HG02870 (cell line): ENCODE results near the gene MYB.

ENCODE experiments used
- ATAC-seq: cut with Tn5 transposase; IDR thresholded peaks from one replicate; pipeline ENCODE4 v1.9.1; 2021; ENCODE audit warnings: mild to moderate bottlenecking, moderate library complexity; ENCODE audit not compliant: unreplicated experiment

MYB gene

DNA sequence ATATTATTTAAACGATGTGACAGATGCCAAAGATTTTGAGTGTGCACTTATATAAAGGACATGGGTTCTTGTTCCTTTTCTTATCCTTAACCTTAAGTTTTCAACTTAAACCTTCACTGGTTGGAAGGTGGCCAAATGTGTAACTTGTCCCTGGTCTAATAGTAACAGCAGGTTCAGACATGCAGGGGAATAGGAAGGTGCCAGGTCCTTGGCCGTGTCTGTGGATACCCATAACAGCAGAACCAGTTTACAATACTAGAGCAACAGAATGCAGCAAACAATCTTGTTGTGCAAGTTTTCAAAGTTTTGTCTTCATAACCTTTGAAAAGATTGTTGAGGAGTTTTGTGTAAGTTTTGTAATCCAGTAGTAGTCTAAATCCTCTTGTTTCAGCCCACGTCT lies 4.4 kb downstream of the MYB start:
- ATAC-seq = no peak

DNA sequence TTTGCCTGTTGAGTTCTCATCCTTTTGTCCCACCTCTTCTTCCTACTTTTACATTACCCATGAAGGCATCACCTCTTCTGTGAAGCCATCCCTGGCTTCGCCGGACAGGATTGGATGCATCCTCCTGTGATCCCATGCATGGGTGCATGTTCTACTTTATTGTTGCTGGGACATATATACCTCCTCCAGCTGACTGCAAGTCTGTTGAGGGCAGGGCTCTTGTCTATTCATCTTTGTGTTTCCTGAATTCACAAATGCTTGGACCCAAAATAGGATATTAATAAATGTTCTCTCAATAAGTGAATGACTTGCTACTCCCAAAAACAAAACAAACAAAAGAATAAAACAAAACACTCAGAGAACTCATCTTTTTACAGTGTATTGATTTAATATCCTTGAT lies 5.1 kb downstream of the MYB start:
- ATAC-seq = no peak

DNA sequence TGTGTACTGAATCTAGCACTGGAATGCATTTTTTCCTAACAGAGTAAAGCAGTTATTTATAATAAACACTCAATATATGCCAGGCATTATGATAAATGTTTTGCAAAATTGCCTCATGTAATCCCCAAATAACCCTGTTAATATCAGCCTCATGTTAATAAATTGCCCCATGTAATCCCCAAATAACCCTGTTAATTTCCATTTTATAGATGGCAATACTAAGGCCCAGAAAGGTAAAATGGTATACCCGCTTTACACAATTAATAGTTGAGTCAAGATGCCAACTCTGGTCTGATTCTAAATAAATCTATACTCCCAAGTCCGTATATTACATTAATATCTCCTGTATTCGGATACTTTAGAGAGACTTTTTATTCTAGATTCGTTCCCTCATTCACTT lies 6.3 kb downstream of the MYB start:
- no peak for ATAC-seq

DNA sequence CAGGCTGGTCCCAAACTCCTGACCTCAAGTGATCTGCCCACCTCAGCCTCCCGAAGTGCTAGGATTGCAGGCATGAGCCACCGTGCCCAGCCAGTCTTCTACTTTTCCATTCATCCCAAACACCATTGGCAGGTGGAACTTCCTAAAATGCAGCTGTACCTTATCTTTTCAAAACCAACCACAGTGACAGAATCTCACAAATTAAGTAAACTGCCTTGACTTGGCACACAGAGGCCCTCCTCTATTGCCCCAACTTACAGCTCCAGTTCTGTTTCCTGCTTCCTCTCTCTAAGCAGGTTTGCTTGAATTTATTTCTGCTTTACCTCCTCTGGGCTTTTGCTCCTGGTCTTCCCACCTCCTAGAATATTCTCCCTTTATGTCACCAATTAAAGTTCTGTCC lies 7.6 kb downstream of the MYB start:
- no peak for ATAC-seq

DNA sequence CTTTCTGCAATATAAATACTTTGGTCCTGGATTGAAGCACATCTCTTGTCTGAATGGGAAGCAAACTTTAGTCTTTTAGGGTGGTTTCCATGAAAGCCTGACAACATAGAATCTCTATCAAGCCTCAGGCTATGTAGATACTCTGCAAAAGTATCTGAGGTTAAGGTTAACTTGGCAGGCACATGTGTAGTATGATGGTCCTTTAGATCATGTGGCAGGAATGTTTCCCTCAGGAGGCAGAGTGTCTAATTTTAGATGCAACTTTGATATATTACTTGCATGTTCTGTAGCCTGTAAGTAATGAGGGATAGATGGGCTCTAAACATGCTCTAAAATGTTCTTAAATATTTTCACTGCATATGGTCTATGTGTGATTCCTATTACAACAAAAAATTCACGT lies 8.2 kb downstream of the MYB start:
- ATAC-seq = no peak

DNA sequence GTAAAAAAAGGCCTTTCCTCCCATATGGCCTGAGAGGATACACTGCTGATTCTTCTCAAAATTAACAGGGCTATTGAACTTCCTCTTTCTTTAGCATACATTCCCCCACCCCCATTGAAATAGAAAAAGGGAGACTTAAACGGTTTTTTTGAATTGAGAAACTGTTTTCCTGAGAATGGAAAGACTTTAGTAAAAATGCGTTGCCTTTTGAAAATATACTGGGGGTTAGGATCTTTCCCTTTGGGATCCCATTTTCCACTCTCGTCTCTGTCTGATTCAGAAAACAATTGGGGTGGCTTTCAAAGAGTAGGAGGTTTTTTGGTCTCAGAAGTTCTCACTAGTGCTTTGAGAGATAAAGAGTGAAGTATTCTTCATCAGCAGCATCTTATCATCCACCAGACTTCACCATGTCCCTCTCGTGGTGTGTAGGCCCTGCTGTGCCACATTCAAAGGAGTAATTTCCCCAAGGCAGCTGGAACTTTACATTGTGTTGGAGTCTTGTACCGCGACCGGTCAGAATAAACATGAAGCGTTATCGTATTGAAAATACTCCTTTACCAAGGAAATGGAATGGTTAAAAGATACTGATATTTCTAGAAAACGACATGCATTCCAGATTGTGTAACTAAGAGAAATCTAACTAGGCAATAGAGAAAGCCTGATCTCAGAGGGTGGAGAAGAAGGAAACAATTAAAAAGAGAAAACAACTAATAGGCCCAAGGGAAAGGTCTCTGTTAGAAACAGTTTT lies 10.6 kb downstream of the MYB start:
- no peak for ATAC-seq

DNA sequence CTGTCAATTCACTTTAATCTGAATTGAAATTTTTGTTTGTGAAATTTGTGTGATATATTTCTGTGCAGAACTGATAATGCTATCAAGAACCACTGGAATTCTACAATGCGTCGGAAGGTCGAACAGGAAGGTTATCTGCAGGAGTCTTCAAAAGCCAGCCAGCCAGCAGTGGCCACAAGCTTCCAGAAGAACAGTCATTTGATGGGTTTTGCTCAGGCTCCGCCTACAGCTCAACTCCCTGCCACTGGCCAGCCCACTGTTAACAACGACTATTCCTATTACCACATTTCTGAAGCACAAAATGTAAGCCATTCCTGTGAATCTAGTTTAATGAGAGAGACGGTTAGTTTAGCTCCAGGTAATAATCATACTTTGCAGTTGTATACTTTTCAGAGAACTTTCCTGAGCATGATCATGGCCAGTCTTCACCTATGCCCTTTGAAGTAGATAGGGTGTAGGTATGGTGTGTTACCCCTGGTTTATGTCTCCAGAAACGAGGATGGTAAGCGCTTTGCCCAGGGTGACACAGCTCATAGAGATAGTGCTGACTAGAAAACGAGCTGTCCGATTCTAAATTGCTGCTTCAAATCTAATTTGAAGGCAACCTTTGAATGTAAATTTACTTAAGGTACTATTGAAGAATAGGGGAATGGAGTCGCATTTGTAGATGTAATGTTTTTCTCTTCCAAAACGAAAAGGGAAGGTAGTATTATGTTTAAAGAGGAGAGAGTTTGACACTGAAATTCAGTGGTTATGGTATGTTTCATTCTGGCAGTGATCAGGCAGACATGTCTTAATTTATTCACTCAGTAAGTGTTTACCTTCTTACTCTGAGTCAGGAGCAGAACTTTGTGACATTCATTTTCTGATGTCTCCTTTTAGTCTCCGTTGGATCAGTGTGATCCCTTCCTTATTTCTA lies 11.4 kb downstream of the MYB start:
- ATAC-seq = no peak

DNA sequence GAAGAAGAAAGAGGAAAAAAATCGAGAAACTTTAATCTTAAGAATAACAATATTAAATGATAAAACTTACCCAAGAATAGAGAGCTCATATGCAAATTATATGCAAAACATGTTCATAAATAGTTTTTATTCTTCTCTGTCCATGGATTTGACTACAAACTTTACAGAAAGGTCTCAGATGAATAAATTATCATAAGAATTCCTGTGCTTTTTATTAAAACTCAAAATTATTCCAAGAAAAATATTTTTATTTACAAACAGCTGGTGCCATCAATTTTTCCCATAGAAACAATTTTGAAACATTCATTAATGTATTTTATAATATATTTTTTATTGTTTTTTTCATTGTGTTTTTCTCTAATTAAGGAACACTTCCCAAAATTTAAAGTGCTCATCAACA lies 12.1 kb downstream of the MYB start:
- no peak for ATAC-seq

DNA sequence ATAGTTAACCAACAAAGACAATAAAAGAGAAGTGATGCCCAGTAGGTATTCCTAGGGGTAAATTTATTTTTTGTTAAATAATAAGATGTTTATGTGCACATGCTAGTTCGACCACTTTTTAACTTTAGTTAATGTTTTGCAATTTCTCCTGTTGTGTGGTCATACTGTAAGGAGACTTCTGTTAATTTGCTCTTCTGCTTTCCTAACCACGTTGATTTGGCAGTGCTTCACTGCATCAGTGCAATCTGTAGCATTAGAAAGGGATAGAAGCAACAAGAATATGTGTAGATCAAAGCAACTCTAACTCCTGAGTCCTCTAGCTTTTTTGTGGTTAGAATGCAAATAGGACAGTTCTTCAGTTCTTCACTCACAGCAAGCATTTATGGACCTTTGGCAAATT lies 13.9 kb downstream of the MYB start:
- ATAC-seq = no peak

DNA sequence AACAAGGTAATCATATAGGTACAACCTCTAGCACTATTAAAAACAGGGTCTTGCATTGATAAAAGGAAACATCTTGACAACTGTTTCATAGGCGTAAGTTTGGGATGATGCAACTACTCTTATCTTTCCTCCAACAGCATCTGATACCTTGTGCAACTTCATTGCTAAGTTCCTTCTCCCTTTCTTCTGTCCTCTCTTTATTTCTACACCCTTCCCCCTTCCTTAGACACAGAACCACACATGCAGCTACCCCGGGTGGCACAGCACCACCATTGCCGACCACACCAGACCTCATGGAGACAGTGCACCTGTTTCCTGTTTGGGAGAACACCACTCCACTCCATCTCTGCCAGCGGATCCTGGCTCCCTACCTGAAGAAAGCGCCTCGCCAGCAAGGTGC lies 14.4 kb downstream of the MYB start:
- no peak for ATAC-seq

DNA sequence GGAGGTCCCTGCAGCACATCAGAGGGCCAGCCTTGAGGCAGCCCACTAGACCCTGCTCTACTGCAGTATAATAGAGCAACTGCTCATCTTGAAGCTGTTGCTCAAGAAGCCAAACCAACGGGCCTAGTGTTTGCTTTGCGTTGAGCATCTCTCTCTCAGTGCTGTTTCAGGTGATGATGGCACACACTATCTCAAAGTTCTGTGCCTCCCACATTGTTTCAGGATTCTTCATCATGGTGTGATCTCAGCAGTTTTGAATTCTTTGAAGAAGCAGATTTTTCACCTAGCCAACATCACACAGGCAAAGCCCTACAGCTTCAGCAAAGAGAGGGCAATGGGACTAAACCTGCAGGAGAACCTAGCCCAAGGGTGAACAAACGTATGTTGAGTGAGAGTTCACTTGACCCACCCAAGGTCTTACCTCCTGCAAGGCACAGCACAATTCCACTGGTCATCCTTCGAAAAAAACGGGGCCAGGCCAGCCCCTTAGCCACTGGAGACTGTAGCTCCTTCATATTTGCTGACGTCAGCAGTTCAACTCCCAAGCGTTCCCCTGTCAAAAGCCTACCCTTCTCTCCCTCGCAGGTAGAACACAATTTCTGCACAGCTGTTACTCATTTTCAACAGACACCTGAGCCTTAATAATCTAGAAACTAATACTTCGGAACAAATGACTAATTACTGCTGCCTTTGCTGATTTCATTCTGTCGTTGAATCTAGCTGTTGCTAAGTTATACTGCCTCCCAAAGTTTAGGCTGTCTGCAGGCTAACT lies 15.8 kb downstream of the MYB start:
- peak; percentile 62 for ATAC-seq

DNA sequence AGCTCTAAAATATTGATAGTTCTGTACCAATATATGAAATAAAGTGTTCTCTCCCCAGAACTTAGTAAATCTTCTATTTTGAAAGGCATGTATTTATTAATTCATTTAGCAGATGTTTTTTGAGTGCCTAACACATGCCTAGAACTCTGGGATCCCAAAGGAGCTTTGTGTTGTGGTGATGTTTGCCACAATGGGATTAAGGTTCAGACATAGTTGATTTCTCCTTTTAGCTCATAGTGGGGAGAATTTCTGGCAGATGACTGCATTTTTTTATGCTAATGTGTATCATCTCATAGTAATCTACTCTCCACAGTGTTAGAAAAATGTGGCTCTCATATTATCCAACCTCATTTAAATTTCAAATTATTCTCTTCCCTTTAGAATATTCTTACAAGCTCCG lies 21.7 kb downstream of the MYB start:
- no peak for ATAC-seq

DNA sequence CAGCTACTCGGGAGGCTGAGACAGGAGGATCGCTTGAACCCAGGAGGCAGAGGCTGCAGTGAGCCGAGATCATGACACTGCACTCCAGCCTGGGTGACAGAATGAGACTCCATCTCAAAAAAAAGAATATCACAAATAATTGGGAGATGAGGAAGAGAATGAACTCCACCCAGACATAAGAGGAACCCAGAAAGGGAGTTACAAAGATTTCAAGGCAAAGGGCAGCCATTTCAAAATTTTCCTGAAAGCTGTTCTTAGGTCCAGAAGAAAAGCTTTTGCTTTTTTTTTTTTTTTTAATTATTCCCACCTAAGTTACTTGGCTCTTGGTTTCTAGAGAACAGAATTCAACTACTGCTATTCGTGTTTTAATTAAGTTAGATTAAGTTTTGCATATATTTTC lies 23.8 kb downstream of the MYB start:
- no peak for ATAC-seq

DNA sequence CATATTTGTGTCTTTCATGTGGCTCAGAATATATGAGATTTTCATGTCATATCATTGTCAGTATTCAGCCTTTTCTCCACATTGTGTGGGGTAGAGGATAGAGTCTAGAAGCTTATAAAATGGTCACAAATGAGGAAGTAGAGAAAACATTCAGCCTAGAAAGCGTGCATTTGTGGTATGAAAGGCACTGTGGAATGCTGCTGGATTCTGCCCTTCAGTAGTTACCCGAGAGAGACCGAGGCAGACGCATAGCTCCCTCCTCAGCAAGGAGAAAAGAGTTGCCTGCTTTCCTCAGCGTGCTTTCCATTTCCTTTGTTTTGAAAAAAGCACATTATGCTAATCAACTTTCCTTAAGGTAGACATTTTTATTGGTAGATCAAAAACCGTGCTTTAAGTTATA lies 28.7 kb downstream of the MYB start:
- no peak for ATAC-seq

DNA sequence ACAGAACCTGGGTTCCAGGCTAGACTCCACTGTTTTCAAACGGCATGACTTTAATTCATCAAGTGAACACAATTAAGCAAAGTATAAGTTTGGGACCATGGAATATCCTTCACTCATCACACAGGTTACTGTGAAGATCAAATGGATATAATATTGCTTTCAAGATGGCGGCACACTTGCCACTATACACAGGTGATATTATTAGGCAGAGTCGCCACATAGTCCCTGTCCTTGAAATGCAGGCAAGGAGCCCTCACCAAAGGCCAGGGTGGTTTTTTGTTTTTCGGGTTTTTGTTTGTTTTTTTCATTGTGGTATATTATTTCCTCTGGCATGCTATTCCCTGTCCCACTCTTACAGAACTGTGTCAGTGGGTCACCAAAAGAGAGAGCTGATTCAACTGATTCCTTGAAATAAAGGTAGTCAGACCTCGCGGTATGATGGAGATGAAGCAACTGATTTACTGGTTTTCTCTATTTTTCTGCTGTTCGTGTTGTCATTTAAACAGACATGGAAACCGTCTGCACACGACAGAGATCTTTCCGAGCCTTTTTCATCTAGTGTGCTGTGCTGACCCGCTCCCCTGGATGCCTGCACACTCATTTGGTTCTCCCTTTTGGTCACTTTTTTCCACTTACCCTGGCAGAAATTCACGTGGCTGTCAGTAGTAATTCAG lies 29.7 kb downstream of the MYB start:
- no peak for ATAC-seq

DNA sequence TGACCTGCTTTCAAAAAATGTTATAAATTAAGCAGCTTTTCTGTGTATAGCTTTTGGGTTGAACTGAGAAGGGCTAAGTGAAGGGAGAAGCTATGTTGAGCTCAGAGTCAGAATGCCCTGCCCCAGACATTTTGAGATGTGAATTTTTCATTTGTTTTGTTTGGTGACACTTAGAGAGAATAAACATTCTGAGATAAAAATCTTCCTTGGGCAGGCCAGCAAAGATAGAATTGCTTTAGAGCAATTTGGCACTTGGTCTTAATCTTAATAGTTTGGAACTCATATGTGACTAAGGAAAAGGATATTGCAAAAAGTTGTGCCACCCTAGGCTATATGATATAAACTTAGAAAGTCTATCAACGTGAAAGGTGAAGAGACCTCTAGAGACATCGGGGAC lies 30.2 kb downstream of the MYB start:
- no peak for ATAC-seq

DNA sequence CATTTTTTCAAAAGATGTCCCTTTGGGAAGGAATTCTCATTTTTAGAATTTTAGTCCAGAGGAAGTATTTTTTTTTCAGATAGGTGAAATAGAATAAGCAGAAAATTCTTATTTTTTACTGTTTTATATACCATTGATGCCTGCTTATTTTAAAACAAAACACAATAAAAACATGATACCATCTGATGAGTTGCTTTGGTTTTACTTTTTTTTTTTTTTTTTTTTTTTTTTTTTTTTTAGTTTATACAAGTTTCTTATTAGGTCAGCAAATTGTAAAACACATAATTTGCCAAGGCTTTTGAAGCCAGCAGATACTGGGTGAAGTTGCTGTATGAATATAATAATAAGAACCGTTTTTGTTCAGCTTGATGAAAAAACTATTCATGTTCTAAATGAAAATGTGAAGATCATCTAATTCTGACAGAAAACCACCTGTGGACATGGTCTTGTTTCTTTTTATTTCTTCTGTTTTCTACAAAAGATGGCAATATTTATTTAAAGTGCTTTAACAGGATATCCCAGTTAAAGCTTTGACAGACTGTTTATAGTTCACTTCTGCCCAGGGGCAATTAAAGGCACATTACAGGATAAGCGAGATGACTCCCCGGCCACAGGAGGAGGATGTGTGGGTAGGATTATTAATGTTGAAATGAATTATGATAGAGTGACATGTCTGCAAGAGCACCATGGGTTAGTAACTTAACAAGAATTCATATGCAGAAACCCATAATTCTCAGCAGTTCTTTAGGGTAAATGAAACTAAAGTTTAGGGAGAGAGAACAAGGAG lies 31.1 kb downstream of the MYB start:
- ATAC-seq = no peak

DNA sequence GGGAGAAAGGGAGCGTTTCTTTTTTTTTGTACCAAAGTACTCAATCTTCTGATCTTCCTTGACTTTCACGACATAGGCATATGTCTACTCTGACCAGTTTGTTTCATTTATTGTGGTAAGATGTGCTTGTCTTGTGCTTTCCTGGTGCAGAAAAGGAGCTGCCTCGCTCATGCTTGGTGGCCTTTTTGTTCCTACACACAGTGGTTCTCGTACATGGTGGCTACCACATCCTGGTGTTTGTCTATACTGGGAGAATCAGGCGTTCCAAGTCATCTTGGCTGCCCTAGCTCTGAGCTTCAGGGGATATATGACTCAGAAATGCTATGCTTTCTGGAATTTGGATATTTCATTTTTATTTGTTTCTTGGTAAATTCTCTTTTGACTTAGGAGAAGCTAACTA lies 31.8 kb downstream of the MYB start:
- ATAC-seq = no peak

DNA sequence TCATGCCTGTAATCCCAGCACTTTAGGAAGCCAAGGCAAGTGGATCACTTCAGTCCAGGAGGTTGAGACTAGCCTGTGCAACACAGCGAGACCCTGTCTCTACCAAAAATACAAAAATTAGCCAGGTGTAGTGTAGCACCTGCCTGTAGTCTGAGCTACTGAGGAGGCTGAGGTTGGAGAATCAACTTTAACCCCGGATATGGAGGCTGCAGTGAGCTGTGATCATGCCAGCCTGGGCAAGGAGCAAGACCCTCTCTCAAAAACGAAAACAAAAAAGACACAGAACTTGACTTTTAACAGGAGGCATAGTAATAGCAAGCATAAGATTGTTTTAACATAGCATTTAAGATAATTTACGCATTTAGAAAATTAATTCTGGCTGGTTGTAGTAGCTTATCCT lies 32.5 kb downstream of the MYB start:
- no peak for ATAC-seq

DNA sequence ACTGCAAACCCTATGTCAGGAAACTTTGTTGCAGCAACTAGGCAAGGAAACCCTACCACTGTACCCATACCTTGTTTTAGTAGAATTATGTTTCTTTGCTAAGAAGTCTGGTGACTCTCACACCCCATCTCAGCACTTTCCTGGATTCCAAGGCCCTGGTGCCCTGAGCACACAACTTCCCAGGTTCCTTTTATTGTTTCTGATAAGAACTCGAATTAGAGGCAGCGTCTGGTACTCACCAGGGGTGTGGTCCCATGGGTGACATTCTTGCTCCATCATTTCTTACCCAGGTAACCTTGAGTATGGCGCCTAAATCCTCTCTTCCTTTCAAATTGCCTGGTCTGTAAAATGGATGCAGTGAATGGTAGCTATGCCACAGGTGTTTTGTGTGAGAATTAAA lies 34.1 kb downstream of the MYB start:
- ATAC-seq = no peak
